Neural cell (in vitro differentiated cells): ENCODE data around the gene GSTP1.

Source experiments
- CTCF ChIP-seq: fragments of 450-650 bp; IDR thresholded peaks from 2 replicates; pipeline ENCODE4 v1.5.1; 2014; ENCODE audit warnings: antibody characterized with exemption, mild to moderate bottlenecking, moderate library complexity; ENCODE audit not compliant: poor library complexity, severe bottlenecking
- EP300 ChIP-seq: fragments of 450-650 bp; conservative IDR thresholded peaks from 2 replicates; pipeline ENCODE4 v1.6.1; 2014; ENCODE audit warnings: antibody characterized with exemption, mild to moderate bottlenecking, moderate library complexity; ENCODE audit not compliant: poor library complexity, severe bottlenecking
- EZH2 ChIP-seq: fragments of 200-600, 300-800 bp; shearing (Covaris generic), sonication (generic); IDR thresholded peaks from 2 replicates; pipeline ENCODE4 v1.6.1; 2014; ENCODE audit warnings: antibody characterized with exemption, low read length, borderline replicate concordance, mild to moderate bottlenecking; ENCODE audit not compliant: insufficient read depth, poor library complexity, severe bottlenecking
- MXI1 ChIP-seq: fragments of 450-650 bp; conservative IDR thresholded peaks from 2 replicates; pipeline ENCODE4 v1.6.1; 2014; ENCODE audit warnings: antibody characterized with exemption, mild to moderate bottlenecking; ENCODE audit not compliant: poor library complexity, severe bottlenecking
- POLR2AphosphoS5 ChIP-seq: IDR thresholded peaks from 2 replicates; pipeline ENCODE4 v1.6.1; 2012
- SMC3 ChIP-seq: fragments of 450-650 bp; conservative IDR thresholded peaks from 2 replicates; pipeline ENCODE4 v1.6.1; 2014; ENCODE audit warnings: antibody characterized with exemption, mild to moderate bottlenecking, moderate library complexity; ENCODE audit not compliant: poor library complexity
- TAF1 ChIP-seq: IDR thresholded peaks from 2 replicates; pipeline ENCODE4 v1.6.1; 2012; ENCODE audit warnings: low read depth

- TF ChIP-seq CTCF (no peak), POLR2AphosphoS5 (no peak), EZH2 (no peak), TAF1 (no peak), MXI1 (no peak), EP300 (no peak), SMC3 (no peak)
These were observed 33.0 kb downstream of the GSTP1 start for GRCh38 chr11:67616431-67617242.
